GM23338 (cell line): ENCODE measurements around the gene MRPS26.

ENCODE experiments used
- EZH2 ChIP-seq: fragments of 200-600 bp; sonication (generic); IDR thresholded peaks from one replicate; pipeline ENCODE4 v1.8.0; 2017; ENCODE audit warnings: antibody characterized with exemption, mild to moderate bottlenecking, low read depth; ENCODE audit not compliant: unreplicated experiment
- TF ChIP-seq, protein P1 (sequence below), 2 experiments: fragments of 200-600 bp in 1 of 2; sonication (generic) in 1 of 2; conservative IDR thresholded peaks; 2 replicates each; pipeline versions ENCODE4 v1.5.1 to v1.6.1; 2016 to 2017; ENCODE audit warnings: antibody characterized with exemption in 2 of 2, low read depth in 2 of 2, mild to moderate bottlenecking in 2 of 2, moderate library complexity in 1 of 2

DNA sequence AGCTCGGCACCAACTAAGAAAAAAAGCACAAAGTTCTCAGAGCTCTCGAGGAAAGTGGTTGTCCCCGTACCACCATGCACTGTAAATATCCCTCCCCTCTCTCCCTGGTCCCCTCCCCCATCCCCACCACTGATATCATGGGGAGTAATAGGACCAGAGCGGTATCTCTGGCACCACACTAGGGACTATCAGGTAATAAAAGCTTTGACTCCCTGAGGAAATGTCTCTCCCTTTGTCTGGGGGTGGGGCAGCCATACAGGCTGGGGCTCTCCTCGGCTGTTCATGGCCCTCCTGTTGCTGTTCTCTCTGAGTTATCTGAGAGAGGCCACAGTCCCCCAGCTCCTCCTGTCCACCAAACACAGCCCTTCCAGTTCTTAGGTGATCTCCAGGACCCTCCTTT lies 7.4 kb upstream of the MRPS26 start:
- TF ChIP-seq, protein P1, sequence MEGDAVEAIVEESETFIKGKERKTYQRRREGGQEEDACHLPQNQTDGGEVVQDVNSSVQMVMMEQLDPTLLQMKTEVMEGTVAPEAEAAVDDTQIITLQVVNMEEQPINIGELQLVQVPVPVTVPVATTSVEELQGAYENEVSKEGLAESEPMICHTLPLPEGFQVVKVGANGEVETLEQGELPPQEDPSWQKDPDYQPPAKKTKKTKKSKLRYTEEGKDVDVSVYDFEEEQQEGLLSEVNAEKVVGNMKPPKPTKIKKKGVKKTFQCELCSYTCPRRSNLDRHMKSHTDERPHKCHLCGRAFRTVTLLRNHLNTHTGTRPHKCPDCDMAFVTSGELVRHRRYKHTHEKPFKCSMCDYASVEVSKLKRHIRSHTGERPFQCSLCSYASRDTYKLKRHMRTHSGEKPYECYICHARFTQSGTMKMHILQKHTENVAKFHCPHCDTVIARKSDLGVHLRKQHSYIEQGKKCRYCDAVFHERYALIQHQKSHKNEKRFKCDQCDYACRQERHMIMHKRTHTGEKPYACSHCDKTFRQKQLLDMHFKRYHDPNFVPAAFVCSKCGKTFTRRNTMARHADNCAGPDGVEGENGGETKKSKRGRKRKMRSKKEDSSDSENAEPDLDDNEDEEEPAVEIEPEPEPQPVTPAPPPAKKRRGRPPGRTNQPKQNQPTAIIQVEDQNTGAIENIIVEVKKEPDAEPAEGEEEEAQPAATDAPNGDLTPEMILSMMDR (conservative IDR thresholded peaks at IDR 0.05; ENCODE audit: low read depth in 2 of 2): no peak
- no peak for TF ChIP-seq EZH2
